GM23338 (cell line): ENCODE measurements around the gene TMPRSS5.

Experiments
- EZH2phosphoT487 ChIP-seq: fragments of 200-600 bp; sonication (generic); IDR thresholded peaks from one replicate; pipeline ENCODE4 v1.8.1; 2018; ENCODE audit warnings: antibody characterized with exemption; ENCODE audit not compliant: unreplicated experiment
- POLR2AphosphoS5 ChIP-seq: IDR thresholded peaks from 2 replicates; pipeline ENCODE4 v1.6.1; 2016; ENCODE audit warnings: antibody characterized with exemption, low read depth
- ZNF114 ChIP-seq: fragments of 250-450 bp; sonication (Bioruptor Pico); IDR thresholded peaks from 2 replicates; pipeline ENCODE4 v1.5.0; 2020; ENCODE audit warnings: mild to moderate bottlenecking, moderate library complexity
- TF ChIP-seq, protein P1 (sequence below), 2 experiments: fragments of 200-600 bp in 1 of 2; sonication (generic) in 1 of 2; conservative IDR thresholded peaks; 2 replicates each; pipeline versions ENCODE4 v1.5.1 to v1.6.1; 2016 to 2017; ENCODE audit warnings: antibody characterized with exemption in 2 of 2, low read depth in 2 of 2, mild to moderate bottlenecking in 2 of 2, moderate library complexity in 1 of 2

DNA sequence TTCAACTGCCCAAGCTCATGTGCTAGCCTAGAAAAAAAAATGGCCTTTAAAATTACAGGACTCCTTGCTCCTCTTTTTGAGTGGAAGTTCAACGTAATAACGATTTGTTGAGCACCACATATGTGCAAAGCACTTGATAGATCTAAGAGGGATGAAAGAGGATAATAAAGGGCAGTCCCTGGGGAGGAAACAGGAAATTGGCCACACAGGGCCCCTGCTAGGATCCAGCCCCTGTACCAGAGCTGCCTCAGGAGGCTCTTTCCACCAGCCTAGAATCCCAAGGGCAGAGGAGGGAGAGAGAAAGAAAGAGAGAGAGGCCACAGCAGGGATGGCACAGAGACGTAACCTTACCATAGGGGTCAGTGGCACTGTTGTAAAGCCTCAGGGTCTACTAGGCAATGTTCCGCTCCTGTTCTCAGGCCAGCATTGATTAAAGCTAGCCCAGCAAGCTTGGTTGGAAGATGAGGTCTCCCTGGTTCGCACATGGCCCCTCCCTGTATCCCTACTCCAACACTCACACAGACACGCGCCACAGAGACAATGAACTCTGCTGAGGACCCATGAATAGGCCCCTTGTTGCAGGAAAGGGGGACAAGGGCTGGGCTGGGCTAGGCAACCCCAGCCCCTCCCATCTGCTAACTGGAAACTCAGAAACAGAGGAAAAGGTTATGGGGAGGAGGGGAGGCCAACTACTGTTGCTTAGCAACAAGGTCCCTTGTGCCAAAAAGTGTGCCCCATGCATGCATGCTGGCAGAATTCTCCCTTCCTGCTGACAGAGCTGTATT lies at the start of gene TMPRSS5:
- TF ChIP-seq, protein P1, sequence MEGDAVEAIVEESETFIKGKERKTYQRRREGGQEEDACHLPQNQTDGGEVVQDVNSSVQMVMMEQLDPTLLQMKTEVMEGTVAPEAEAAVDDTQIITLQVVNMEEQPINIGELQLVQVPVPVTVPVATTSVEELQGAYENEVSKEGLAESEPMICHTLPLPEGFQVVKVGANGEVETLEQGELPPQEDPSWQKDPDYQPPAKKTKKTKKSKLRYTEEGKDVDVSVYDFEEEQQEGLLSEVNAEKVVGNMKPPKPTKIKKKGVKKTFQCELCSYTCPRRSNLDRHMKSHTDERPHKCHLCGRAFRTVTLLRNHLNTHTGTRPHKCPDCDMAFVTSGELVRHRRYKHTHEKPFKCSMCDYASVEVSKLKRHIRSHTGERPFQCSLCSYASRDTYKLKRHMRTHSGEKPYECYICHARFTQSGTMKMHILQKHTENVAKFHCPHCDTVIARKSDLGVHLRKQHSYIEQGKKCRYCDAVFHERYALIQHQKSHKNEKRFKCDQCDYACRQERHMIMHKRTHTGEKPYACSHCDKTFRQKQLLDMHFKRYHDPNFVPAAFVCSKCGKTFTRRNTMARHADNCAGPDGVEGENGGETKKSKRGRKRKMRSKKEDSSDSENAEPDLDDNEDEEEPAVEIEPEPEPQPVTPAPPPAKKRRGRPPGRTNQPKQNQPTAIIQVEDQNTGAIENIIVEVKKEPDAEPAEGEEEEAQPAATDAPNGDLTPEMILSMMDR (conservative IDR thresholded peaks at IDR 0.05; ENCODE audit: low read depth in 2 of 2): no peak
- TF ChIP-seq POLR2AphosphoS5: no peak
- no peak for TF ChIP-seq EZH2phosphoT487
- no peak for TF ChIP-seq ZNF114 (CRISPR knock-in tag)
